HG02870 (cell line): ENCODE measurements around the gene TEKTIP1.
"Not testable (repeated sequence)": the region's sequence is repeated elsewhere in the genome, so short reads cannot be mapped to it uniquely, and the experiment has no call there.

Experiments
- ATAC-seq: cut with Tn5 transposase; IDR thresholded peaks from one replicate; pipeline ENCODE4 v1.9.1; 2021; ENCODE audit warnings: mild to moderate bottlenecking, moderate library complexity; ENCODE audit not compliant: unreplicated experiment

Gene TEKTIP1

GRCh38 chr19:3522421-3523360 is 16.3 kb upstream of the TEKTIP1 start:
- no peak for ATAC-seq

- no peak for ATAC-seq
Observed at GRCh38 chr19:3523361-3524077, 15.5 kb upstream of the TEKTIP1 start.

- ATAC-seq: no peak
Observed at GRCh38 chr19:3524078-3524842, 14.7 kb upstream of the TEKTIP1 start.

- ATAC-seq: no peak
Observed at GRCh38 chr19:3524904-3525451, 14.0 kb upstream of the TEKTIP1 start.

GRCh38 chr19:3526507-3527237 is 12.3 kb upstream of the TEKTIP1 start:
- no peak for ATAC-seq

GRCh38 chr19:3527238-3527910 is 11.6 kb upstream of the TEKTIP1 start:
- no peak for ATAC-seq

GRCh38 chr19:3528080-3528479 is 10.9 kb upstream of the TEKTIP1 start:
- ATAC-seq: no peak

GRCh38 chr19:3528539-3529211 is 10.3 kb upstream of the TEKTIP1 start:
- no peak for ATAC-seq

GRCh38 chr19:3529299-3529698 is 9.7 kb upstream of the TEKTIP1 start:
- ATAC-seq: not testable (repeated sequence)

GRCh38 chr19:3530389-3530788 is 8.6 kb upstream of the TEKTIP1 start:
- no peak for ATAC-seq

GRCh38 chr19:3531716-3532115 is 7.3 kb upstream of the TEKTIP1 start:
- ATAC-seq: no peak

- ATAC-seq: no peak
Observed at GRCh38 chr19:3532154-3532786, 6.7 kb upstream of the TEKTIP1 start.

- no peak for ATAC-seq
Observed at GRCh38 chr19:3533033-3533432, 5.9 kb upstream of the TEKTIP1 start.

GRCh38 chr19:3533563-3534216 is 5.3 kb upstream of the TEKTIP1 start:
- ATAC-seq: no peak

GRCh38 chr19:3534375-3535234 is 4.4 kb upstream of the TEKTIP1 start:
- ATAC-seq: no peak

GRCh38 chr19:3535235-3535535 is 3.8 kb upstream of the TEKTIP1 start:
- ATAC-seq: no peak

- ATAC-seq: no peak
Observed at GRCh38 chr19:3535563-3535965, 3.4 kb upstream of the TEKTIP1 start.
